MM.1S (cell line): Measurements from ENCODE around the gene TMEM59L.

ENCODE experiments used
- DNase-seq: peaks from one replicate; pipeline ENCODE4 v3.0.0-alpha.2; 2015
- H2AFZ ChIP-seq: fragments of 300-600 bp; sonication (generic); 2 replicates; pipeline ENCODE4 v1.6.0; 2016; ENCODE audit warnings: antibody characterized with exemption, low read length
- H3F3A ChIP-seq: fragments of 300-600 bp; sonication (generic); 2 replicates; pipeline ENCODE4 v1.6.1; 2016; ENCODE audit warnings: mild to moderate bottlenecking, antibody characterized with exemption, low read length, moderate library complexity, mixed read lengths; ENCODE audit not compliant: insufficient read depth
- H3K27ac ChIP-seq: fragments of 300-600 bp; sonication (generic); 2 replicates; pipeline ENCODE4 v1.5.1; 2016; ENCODE audit warnings: mild to moderate bottlenecking, low read length
- H3K27me3 ChIP-seq: fragments of 300-600 bp; sonication (generic); replicated peaks from 2 replicates; pipeline ENCODE4 v1.6.0; 2016; ENCODE audit warnings: low read length; ENCODE audit not compliant: insufficient read depth
- H3K36me3 ChIP-seq: fragments of 300-600 bp; sonication (generic); replicated peaks from 2 replicates; pipeline ENCODE4 v1.6.1; 2016; ENCODE audit warnings: mild to moderate bottlenecking, low read length, mixed read lengths; ENCODE audit not compliant: insufficient read depth
- H3K4me1 ChIP-seq: fragments of 300-600 bp; sonication (generic); 2 replicates; pipeline ENCODE4 v1.6.1; 2016; ENCODE audit warnings: low read length, mixed read lengths
- H3K4me2 ChIP-seq: fragments of 300-600 bp; sonication (generic); 2 replicates; pipeline ENCODE4 v1.6.0; 2016; ENCODE audit warnings: low read depth, low read length
- H3K4me3 ChIP-seq: fragments of 300-600 bp; sonication (generic); 2 replicates; pipeline ENCODE4 v1.5.1; 2016; ENCODE audit warnings: low read length, mixed read lengths
- H3K79me2 ChIP-seq: fragments of 300-600 bp; sonication (generic); 2 replicates; pipeline ENCODE4 v1.6.1; 2016; ENCODE audit warnings: mixed run types, low read length, mixed read lengths
- H3K9ac ChIP-seq: fragments of 300-600 bp; sonication (generic); 2 replicates; pipeline ENCODE4 v1.6.1; 2016; ENCODE audit warnings: low read length, mixed read lengths
- H3K9me2 ChIP-seq: fragments of 300-600 bp; sonication (generic); replicated peaks from 2 replicates; pipeline ENCODE4 v1.6.1; 2016; ENCODE audit warnings: mild to moderate bottlenecking, low read length, mixed read lengths; ENCODE audit not compliant: insufficient read depth
- H3K9me3 ChIP-seq: fragments of 300-600 bp; sonication (generic); replicated peaks from 2 replicates; pipeline ENCODE4 v1.6.1; 2016; ENCODE audit warnings: mild to moderate bottlenecking, low read length, mixed read lengths; ENCODE audit not compliant: insufficient read depth
- H4K20me1 ChIP-seq: fragments of 300-600 bp; sonication (generic); 2 replicates; pipeline ENCODE4 v1.6.1; 2016; ENCODE audit warnings: mild to moderate bottlenecking, low read length, moderate library complexity, mixed read lengths; ENCODE audit not compliant: insufficient read depth
- CTCF ChIP-seq: fragments of 300-600 bp; sonication (generic); IDR thresholded peaks from 2 replicates; pipeline ENCODE4 v1.5.1; 2016; ENCODE audit warnings: antibody characterized with exemption, low read length, mixed read lengths
- EZH2 ChIP-seq: fragments of 300-600 bp; sonication (generic); optimal IDR thresholded peaks from 2 replicates; pipeline ENCODE3; 2017; ENCODE audit warnings: low read depth, mild to moderate bottlenecking, antibody characterized with exemption, low read length, mixed read lengths
- EZH2phosphoT487 ChIP-seq: fragments of 300-600 bp; sonication (generic); IDR thresholded peaks from 2 replicates; pipeline ENCODE4 v1.6.1; 2018; ENCODE audit warnings: antibody characterized with exemption, low read length

The TMEM59L gene

GRCh38 chr19:18650021-18650390 lies 37.3 kb downstream of the TMEM59L start:
- Histone ChIP-seq H3K9ac (no peak overlapping the region), H3K4me2 (no peak overlapping the region)

GRCh38 chr19:18650468-18651041 lies 37.9 kb downstream of the TMEM59L start:
- TF ChIP-seq EZH2 (no peak), CTCF (no peak), EZH2phosphoT487 (no peak)
- Histone ChIP-seq H2AFZ (no peak overlapping the region), H3K27me3 (no peaks in the 10 kb centered on the region), H3K36me3 (no peaks in the 10 kb centered on the region), H3K9me2 (no peaks in the 10 kb centered on the region), H3F3A (no peaks in the 10 kb centered on the region), H3K27ac (no peak overlapping the region), H3K79me2 (peaks cover 4% of the 10 kb centered on the region; the same call in 1 of the 2 replicates), H3K4me1 (no peaks in the 10 kb centered on the region), H4K20me1 (no peaks in the 10 kb centered on the region), H3K9me3 (no peaks in the 10 kb centered on the region), H3K9ac (no peak overlapping the region), H3K4me3 (no peak overlapping the region), H3K4me2 (no peak overlapping the region)
- no peak for DNase-seq

More at GRCh38 chr19:18650021-18650390, 37.3 kb downstream of the TMEM59L start:
- TF ChIP-seq EZH2phosphoT487 = no peak
- no peak for TF ChIP-seq CTCF
- TF ChIP-seq EZH2 = no peak
- no peaks in the 10 kb centered on the region for H3K9me3 ChIP-seq
- no peaks in the 10 kb centered on the region for H4K20me1 ChIP-seq
- H3K4me3 ChIP-seq = no peak overlapping the region
- no peaks in the 10 kb centered on the region for H3K36me3 ChIP-seq
- no peaks in the 10 kb centered on the region for H3K27me3 ChIP-seq
- no peaks in the 10 kb centered on the region for H3F3A ChIP-seq
- H3K79me2 ChIP-seq = peaks cover 6% of the 10 kb centered on the region; the same call in 1 of the 2 replicates
- no peaks in the 10 kb centered on the region for H3K9me2 ChIP-seq
- no peak overlapping the region for H3K27ac ChIP-seq
- H3K4me1 ChIP-seq = no peaks in the 10 kb centered on the region
- DNase-seq = no peak
- H2AFZ ChIP-seq = no peak overlapping the region

- Histone ChIP-seq H3K9me2 (no peaks in the 10 kb centered on the region), H3K4me3 (no peak overlapping the region), H2AFZ (no peak overlapping the region), H3K9ac (no peak overlapping the region), H3K27ac (no peak overlapping the region), H3K27me3 (no peaks in the 10 kb centered on the region), H4K20me1 (no peaks in the 10 kb centered on the region), H3K4me2 (no peak overlapping the region), H3K36me3 (no peaks in the 10 kb centered on the region), H3K9me3 (no peaks in the 10 kb centered on the region), H3F3A (no peaks in the 10 kb centered on the region), H3K4me1 (no peaks in the 10 kb centered on the region), H3K79me2 (peaks cover 4% of the 10 kb centered on the region; the same call in 1 of the 2 replicates)
- TF ChIP-seq EZH2 (no peak), EZH2phosphoT487 (no peak), CTCF (no peak)
- no peak for DNase-seq
These were observed 38.6 kb downstream of the TMEM59L start for GRCh38 chr19:18651300-18651699.
